K562 (cell line): ENCODE measurements around the gene SFXN5. TPM values are rescaled to one million over a fixed set of nuclear protein-coding genes. Genes with fewer than 3 reads are reported as not detected.

Experiments
- ATAC-seq: fragments of 200-7000 bp; cut with Tn5 transposase; 3 replicates; pipeline ENCODE4 v1.9.1; 2020; ENCODE audit warnings: moderate library complexity
- BruUV-seq: library from RNA; stranded (reverse); fragments of 400-500 nt; replicated peaks from 2 replicates; lab custom pipeline; 2021; lab: Mats Ljungman, UMichigan
- CTCF ChIA-PET: fragments of 300-600 bp; formaldehyde crosslinking; extraction: SDS; loops from one replicate; lab custom pipeline; 2021; ENCODE audit warnings: low intra/inter-chr PET ratio; lab: Yijun Ruan, JAX
- POLR2A ChIA-PET: fragments of 300-600, 350-650 bp; sonication (Branson Sonifier 250); formaldehyde crosslinking; extraction: SDS; loops from one replicate; lab custom pipeline; 2021; ENCODE audit warnings: antibody characterized with exemption, inconsistent platforms; lab: Yijun Ruan, JAX
- DNase-seq, 4 experiments: peaks; one replicate each; pipeline versions ENCODE4 v3.0.0 to v3.0.0-alpha.2; 2011 to 2018; ENCODE audit warnings: low spot score in 3 of 4, mixed read lengths in 3 of 4; ENCODE audit errors: extremely low read depth in 1 of 4
- FAIRE-seq: peaks from 2 replicates; lab custom pipeline; 2011; peaks lifted over from hg19 to GRCh38; lab: Jason Lieb, UNC
- H2AFZ ChIP-seq: 2 replicates; pipeline ENCODE4 v1.6.0; 2011; ENCODE audit warnings: low read depth, low read length, control low read depth, inconsistent platforms
- H3K27ac ChIP-seq: fragments of 200-600 bp; 3 replicates; pipeline ENCODE4 v1.8.0; 2011; ENCODE audit warnings: low read depth, mild to moderate bottlenecking, control low read depth, inconsistent platforms, low read length, moderate library complexity, mixed read lengths; ENCODE audit errors: extremely low read depth
- H3K27me3 ChIP-seq, 2 experiments: fragments of 300-600 bp in 1 of 2; 2 replicates in 1 of 2; 3 replicates in 1 of 2; pipeline versions ENCODE4 v1.6.0 to v1.8.0; 2011; ENCODE audit warnings: inconsistent platforms in 2 of 2, low read length in 2 of 2, mild to moderate bottlenecking in 1 of 2, mixed read lengths in 1 of 2, moderate library complexity in 1 of 2; ENCODE audit not compliant: control insufficient read depth in 2 of 2, insufficient read depth in 2 of 2
- H3K36me3 ChIP-seq: fragments of 300-600 bp; 3 replicates; pipeline ENCODE4 v1.8.0; 2011; ENCODE audit warnings: mild to moderate bottlenecking, low read length, inconsistent platforms; ENCODE audit not compliant: control insufficient read depth, insufficient read depth
- H3K4me1 ChIP-seq, 2 experiments: fragments of 200-600 bp in 1 of 2; replicated peaks in 1 of 2; 2 replicates in 1 of 2; 3 replicates in 1 of 2; pipeline versions ENCODE4 v1.5.1 to v1.8.0; 2011; ENCODE audit warnings: inconsistent platforms in 2 of 2, low read length in 2 of 2, mild to moderate bottlenecking in 1 of 2, mixed read lengths in 1 of 2, moderate library complexity in 1 of 2; ENCODE audit not compliant: control insufficient read depth in 2 of 2, insufficient read depth in 2 of 2
- H3K4me2 ChIP-seq: 2 replicates; pipeline ENCODE4 v1.6.1; 2011; ENCODE audit warnings: low read length, control low read depth, inconsistent platforms, mixed read lengths; ENCODE audit not compliant: insufficient read depth
- H3K4me3 ChIP-seq: fragments of 200-600 bp; sonication (generic), shearing (Covaris generic); 2 replicates; pipeline ENCODE4 v1.5.1; 2016; ENCODE audit warnings: control low read depth, inconsistent platforms
- H3K79me2 ChIP-seq: fragments of 200-600 bp; 3 replicates; pipeline ENCODE4 v1.8.0; 2011; ENCODE audit warnings: low read length, inconsistent platforms; ENCODE audit not compliant: control insufficient read depth, insufficient read depth
- H3K9ac ChIP-seq, 2 experiments: 2 replicates each; pipeline versions ENCODE4 v1.6.0 to v1.6.1; 2011; ENCODE audit warnings: low read depth in 2 of 2, low read length in 2 of 2, control low read depth in 1 of 2, inconsistent platforms in 1 of 2, mild to moderate bottlenecking in 1 of 2, mixed read lengths in 1 of 2; ENCODE audit not compliant: insufficient read depth in 1 of 2
- H3K9me1 ChIP-seq: one replicate; pipeline ENCODE4 v1.6.0; 2011; ENCODE audit warnings: inconsistent platforms, mild to moderate bottlenecking, low read length, moderate library complexity; ENCODE audit not compliant: control insufficient read depth, insufficient read depth
- H3K9me3 ChIP-seq: replicated peaks from 2 replicates; pipeline ENCODE4 v1.5.1; 2011; ENCODE audit warnings: low read depth, low read length, inconsistent platforms; ENCODE audit not compliant: control insufficient read depth, insufficient read depth
- H4K20me1 ChIP-seq: replicated peaks from 2 replicates; pipeline ENCODE4 v1.6.1; 2011; ENCODE audit warnings: low read length, inconsistent platforms, mixed read lengths; ENCODE audit not compliant: control insufficient read depth, insufficient read depth
- COPS2 ChIP-seq: fragments of 450-650 bp; conservative IDR thresholded peaks from 2 replicates; pipeline ENCODE4 v1.6.1; 2016; ENCODE audit warnings: mild to moderate bottlenecking, moderate library complexity
- CXXC5 ChIP-seq: fragments of 250-450 bp; sonication (Bioruptor Pico); IDR thresholded peaks from 2 replicates; pipeline ENCODE4 v1.8.0; 2022; ENCODE audit warnings: inconsistent platforms, mild to moderate bottlenecking, moderate library complexity
- ELF4 ChIP-seq: fragments of 450-650 bp; formaldehyde crosslinking; IDR thresholded peaks from 2 replicates; pipeline ENCODE4 v1.4.0; 2022; ENCODE audit warnings: missing genetic modification characterization
- HIVEP1 ChIP-seq: fragments of 250-450 bp; sonication (Bioruptor Pico); IDR thresholded peaks from 2 replicates; pipeline ENCODE4 v1.4.0; 2020; ENCODE audit warnings: mild to moderate bottlenecking
- KDM4B ChIP-seq, 2 experiments: fragments of 450-650 bp in 1 of 2; sonication (generic) in 1 of 2; IDR thresholded peaks; 2 replicates each; pipeline ENCODE4 v1.6.1; 2016 to 2017; ENCODE audit warnings: borderline replicate concordance in 2 of 2, antibody characterized with exemption in 1 of 2, low read depth in 1 of 2, mild to moderate bottlenecking in 1 of 2
- MTA3 ChIP-seq: fragments of 450-650 bp; formaldehyde crosslinking; IDR thresholded peaks from 2 replicates; pipeline ENCODE4 v1.6.1; 2017; ENCODE audit warnings: mild to moderate bottlenecking, borderline replicate concordance
- MTF1 ChIP-seq: fragments of 250-450 bp; sonication (Bioruptor Pico); IDR thresholded peaks from 2 replicates; pipeline ENCODE4 v1.9.0; 2021; ENCODE audit warnings: moderate library complexity, mild to moderate bottlenecking, inconsistent platforms, borderline replicate concordance
- PRMT5 ChIP-seq: sonication (generic); formaldehyde crosslinking; IDR thresholded peaks from 2 replicates; pipeline ENCODE4 v1.5.0; 2020; ENCODE audit warnings: missing genetic modification reagents
- SIRT6 ChIP-seq: IDR thresholded peaks from one replicate; pipeline ENCODE4 v1.6.1; 2012; ENCODE audit warnings: low read depth, mild to moderate bottlenecking, control low read depth, inconsistent platforms, low read length, moderate library complexity
- TAF9B ChIP-seq: fragments of 450-650 bp; IDR thresholded peaks from 2 replicates; pipeline ENCODE4 v1.6.1; 2018; ENCODE audit warnings: mild to moderate bottlenecking; ENCODE audit not compliant: partially characterized antibody
- TCFL5 ChIP-seq: fragments of 250-450 bp; sonication (Bioruptor Pico); conservative IDR thresholded peaks from 2 replicates; pipeline ENCODE4 v1.6.1; 2021; ENCODE audit warnings: mild to moderate bottlenecking, moderate library complexity, matching md5 sums
- TRIM28 ChIP-seq: fragments of 450-650 bp; IDR thresholded peaks from 2 replicates; pipeline ENCODE4 v1.6.1; 2017
- ZBTB17 ChIP-seq: fragments of 450-650 bp; formaldehyde crosslinking; IDR thresholded peaks from 2 replicates; pipeline ENCODE4 v1.4.0; 2020; ENCODE audit warnings: mild to moderate bottlenecking
- ZBTB7A ChIP-seq: IDR thresholded peaks from 2 replicates; pipeline ENCODE4 v1.6.1; 2011; ENCODE audit warnings: low read depth, mild to moderate bottlenecking, low read length, moderate library complexity, borderline replicate concordance; ENCODE audit not compliant: control insufficient read depth
- ZNF217 ChIP-seq: sonication (generic); formaldehyde crosslinking; IDR thresholded peaks from 2 replicates; pipeline ENCODE4 v1.8.0; 2022; ENCODE audit warnings: mild to moderate bottlenecking, missing genetic modification reagents
- ZNF274 ChIP-seq: IDR thresholded peaks from 2 replicates; pipeline ENCODE4 v1.6.1; 2011; ENCODE audit warnings: low read depth, mild to moderate bottlenecking, low read length, moderate library complexity, borderline replicate concordance
- ZNF79 ChIP-seq: fragments of 250-450 bp; sonication (Bioruptor Pico); IDR thresholded peaks from 2 replicates; pipeline ENCODE4 v1.4.0; 2020; ENCODE audit warnings: low read depth, mild to moderate bottlenecking, moderate library complexity
- WGBS: fragments of 100-300 bp; shearing (Covaris generic); methylation state at CpG from one replicate; pipeline ENCODE4 v1.1.6; 2016; ENCODE audit warnings: low coverage, mixed read lengths; ENCODE audit not compliant: insufficient coverage; ENCODE audit errors: missing lambda C conversion rate; 5-methylcytosine and 5-hydroxymethylcytosine counted together
- in situ Hi-C: fragments of 300-500 bp; cut with MboI; formaldehyde crosslinking; loops from 4 replicates; pipeline ENCODE4 v1.15.0; 2018; ENCODE audit warnings: inconsistent platforms, mixed read lengths
- intact Hi-C: fragments of 100-400 bp; cut with micrococcal nuclease; formaldehyde crosslinking; loops from 2 replicates; pipeline ENCODE4 v1.14.2; 2022
- polyA plus RNA-seq, 8 experiments: library from polyadenylated mRNA; depleted of rRNA in 4 of 8; stranded (reverse) in 5 of 8; unstranded in 3 of 8; fragments of >200 nt; fragmentation: Nextera tagmentation in 2 of 8; fragmentation: Illumina TruSeq in 1 of 8; extraction: Ambion mirVana in 2 of 8; extraction: Trizol in 1 of 8; gene quantifications; 2 replicates each; pipeline versions ENCODE4 v1.2.1 to v1.2.3, GENCODE V29; 2011 to 2014; ENCODE audit warnings: inconsistent platforms in 1 of 8, missing spikeins in 1 of 8
- total RNA-seq, 7 experiments: library from RNA; depleted of rRNA in 6 of 7; stranded (reverse); fragments of >200 nt in 6 of 7; fragmentation: Illumina TruSeq in 2 of 7; extraction: Trizol in 2 of 7; gene quantifications; 2 replicates each; pipeline versions ENCODE4 v1.2.1 to v1.2.3, GENCODE V29; 2011 to 2021; ENCODE audit warnings: low replicate concordance in 1 of 7
- TF ChIP-seq, protein P1 (sequence below), 2 experiments: fragments of 450-650 bp; IDR thresholded peaks; 2 replicates each; pipeline ENCODE4 v1.6.1; 2016
- TF ChIP-seq, protein P2 (sequence below): sonication (generic); formaldehyde crosslinking; IDR thresholded peaks from 2 replicates; pipeline ENCODE4 v1.8.1; 2022; ENCODE audit warnings: missing genetic modification reagents
- TF ChIP-seq, protein P3 (sequence below): IDR thresholded peaks from 3 replicates; pipeline ENCODE4 v1.6.1; 2011; ENCODE audit warnings: borderline replicate concordance, mild to moderate bottlenecking; ENCODE audit not compliant: insufficient read length, insufficient read depth

Gene SFXN5
- total and polyA plus RNA-seq, 9 of the 15 experiments (the other 6 are each of a cell fraction or from before 2014, with no cell fraction given), result 8.3 to 22.6 (median 16.0) TPM

DNA sequence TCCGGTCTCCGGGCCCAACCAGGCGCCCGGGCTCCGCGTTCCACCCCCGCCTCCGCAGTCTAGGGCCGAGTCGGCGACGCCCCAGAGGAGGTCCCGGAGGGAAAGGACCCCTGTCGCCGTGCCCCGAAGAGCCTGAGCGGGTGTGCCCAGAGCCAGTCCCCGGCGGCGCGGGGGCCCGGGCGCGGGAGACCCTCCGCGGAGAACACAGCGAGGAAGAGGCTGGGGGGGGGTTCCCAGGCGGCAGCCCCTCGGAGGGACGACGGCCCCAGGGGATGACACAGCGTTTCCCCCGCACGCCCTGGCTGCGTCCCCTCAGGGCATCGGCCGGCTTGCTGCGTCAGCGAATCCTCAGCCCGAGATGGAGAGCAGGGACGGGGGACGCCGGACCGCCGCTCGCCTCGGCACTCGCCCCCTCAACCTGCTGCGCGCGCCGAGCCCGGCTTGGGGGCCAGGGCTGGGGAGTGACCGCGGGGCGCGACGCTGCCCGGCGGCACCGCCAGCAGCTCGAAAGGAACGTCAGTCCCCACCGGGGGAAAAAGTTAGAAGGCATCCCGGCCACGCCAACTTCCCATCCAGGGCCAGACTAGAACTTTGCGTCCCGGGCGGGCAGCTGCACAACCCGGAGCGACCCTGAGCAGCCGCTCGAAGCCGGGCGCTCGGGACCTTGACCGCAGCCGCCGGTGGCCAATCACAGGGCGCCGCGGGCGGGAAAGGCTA, 711 bp downstream of the SFXN5 start:
- peak overlapping the region; percentile 89 for H2AFZ ChIP-seq
- H3K9ac ChIP-seq, result peak overlapping the region; percentile 81 to 92
- H3K36me3 ChIP-seq, result peaks cover 16% of the 10 kb centered on the region
- H3K9me3 ChIP-seq, result no peaks in the 10 kb centered on the region
- H3K4me2 ChIP-seq, result peak overlapping the region; percentile 92
- ChIA-PET CTCF (no interaction called here), POLR2A (interaction anchor here (0.5 to 1.3 kb wide), 11 partner anchors 9 to 1704 kb away, joined by 3 to 5 read pairs (median 4); no protein-coding TSS in a partner anchor)
- peak overlapping the region; percentile 95 for H3K27ac ChIP-seq
- H3K9me1 ChIP-seq, result no peaks in the 10 kb centered on the region
- H4K20me1 ChIP-seq, result peaks cover 5% of the 10 kb centered on the region; the same call in 1 of the 2 replicates
- intact Hi-C loops (loop anchor here (1.0 to 5.0 kb wide), 2 partner anchors 78 to 178 kb away; no protein-coding TSS in a partner anchor), in situ Hi-C loops (no loop called here)
- ATAC-seq (peak; percentile 63), DNase-seq (peak; percentile 60 to 80 (median 72)), FAIRE-seq (no peak)
- no TSS peak for BruUV-seq
- H3K27me3 ChIP-seq, result no peaks in the 10 kb centered on the region
- peak overlapping the region; percentile 68 for H3K4me3 ChIP-seq
- peaks cover 20 to 26% of the 10 kb centered on the region in 2 experiments for H3K4me1 ChIP-seq
- WGBS, result 0% methylated on average over 46 of the region's 83 CpGs
- peaks cover 53% of the 10 kb centered on the region for H3K79me2 ChIP-seq
- TF ChIP-seq ZBTB7A (peak; percentile 94), TCFL5 (CRISPR knock-in tag) (no peak), TRIM28 (no peak), TAF9B (no peak), MTF1 (CRISPR knock-in tag) (no peak), ZBTB17 (CRISPR knock-in tag) (no peak), CXXC5 (CRISPR knock-in tag) (peak; percentile 8; the same call in 1 of the 2 replicates), SIRT6 (no peak), ZNF79 (CRISPR knock-in tag) (no peak), HIVEP1 (CRISPR knock-in tag) (no peak), ZNF274 (no peak), COPS2 (no peak), ELF4 (CRISPR knock-in tag) (no peak), MTA3 (no peak), PRMT5 (no peak), ZNF217 (CRISPR knock-in tag) (no peak), KDM4B (IDR thresholded peaks at IDR 0.05; ENCODE audit: borderline replicate concordance in 2 of 2, low read depth in 1 of 2) (no peak)
- TF ChIP-seq, protein P1, sequence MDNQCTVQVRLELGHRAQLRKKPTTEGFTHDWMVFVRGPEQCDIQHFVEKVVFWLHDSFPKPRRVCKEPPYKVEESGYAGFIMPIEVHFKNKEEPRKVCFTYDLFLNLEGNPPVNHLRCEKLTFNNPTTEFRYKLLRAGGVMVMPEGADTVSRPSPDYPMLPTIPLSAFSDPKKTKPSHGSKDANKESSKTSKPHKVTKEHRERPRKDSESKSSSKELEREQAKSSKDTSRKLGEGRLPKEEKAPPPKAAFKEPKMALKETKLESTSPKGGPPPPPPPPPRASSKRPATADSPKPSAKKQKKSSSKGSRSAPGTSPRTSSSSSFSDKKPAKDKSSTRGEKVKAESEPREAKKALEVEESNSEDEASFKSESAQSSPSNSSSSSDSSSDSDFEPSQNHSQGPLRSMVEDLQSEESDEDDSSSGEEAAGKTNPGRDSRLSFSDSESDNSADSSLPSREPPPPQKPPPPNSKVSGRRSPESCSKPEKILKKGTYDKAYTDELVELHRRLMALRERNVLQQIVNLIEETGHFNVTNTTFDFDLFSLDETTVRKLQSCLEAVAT (IDR thresholded peaks at IDR 0.05), result no peak
- TF ChIP-seq, protein P2, sequence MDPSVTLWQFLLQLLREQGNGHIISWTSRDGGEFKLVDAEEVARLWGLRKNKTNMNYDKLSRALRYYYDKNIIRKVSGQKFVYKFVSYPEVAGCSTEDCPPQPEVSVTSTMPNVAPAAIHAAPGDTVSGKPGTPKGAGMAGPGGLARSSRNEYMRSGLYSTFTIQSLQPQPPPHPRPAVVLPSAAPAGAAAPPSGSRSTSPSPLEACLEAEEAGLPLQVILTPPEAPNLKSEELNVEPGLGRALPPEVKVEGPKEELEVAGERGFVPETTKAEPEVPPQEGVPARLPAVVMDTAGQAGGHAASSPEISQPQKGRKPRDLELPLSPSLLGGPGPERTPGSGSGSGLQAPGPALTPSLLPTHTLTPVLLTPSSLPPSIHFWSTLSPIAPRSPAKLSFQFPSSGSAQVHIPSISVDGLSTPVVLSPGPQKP, result no peak
- TF ChIP-seq, protein P3, sequence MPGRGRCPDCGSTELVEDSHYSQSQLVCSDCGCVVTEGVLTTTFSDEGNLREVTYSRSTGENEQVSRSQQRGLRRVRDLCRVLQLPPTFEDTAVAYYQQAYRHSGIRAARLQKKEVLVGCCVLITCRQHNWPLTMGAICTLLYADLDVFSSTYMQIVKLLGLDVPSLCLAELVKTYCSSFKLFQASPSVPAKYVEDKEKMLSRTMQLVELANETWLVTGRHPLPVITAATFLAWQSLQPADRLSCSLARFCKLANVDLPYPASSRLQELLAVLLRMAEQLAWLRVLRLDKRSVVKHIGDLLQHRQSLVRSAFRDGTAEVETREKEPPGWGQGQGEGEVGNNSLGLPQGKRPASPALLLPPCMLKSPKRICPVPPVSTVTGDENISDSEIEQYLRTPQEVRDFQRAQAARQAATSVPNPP, result no peak
